Keratinocyte (primary cell): ENCODE data around the gene HBZ. TPM values are rescaled to one million over a fixed set of nuclear protein-coding genes. Genes with fewer than 3 reads are reported as not detected.

Source experiments
- DNase-seq: peaks from one replicate; pipeline ENCODE4 v3.0.0-alpha.2; 2011; ENCODE audit warnings: low read depth, missing footprints, low spot score
- FAIRE-seq: peaks from 2 replicates; lab custom pipeline; 2011; peaks lifted over from hg19 to GRCh38; lab: Jason Lieb, UNC
- H2AFZ ChIP-seq: 2 replicates; pipeline ENCODE4 v1.6.0; 2012; ENCODE audit warnings: low read length, control low read depth, inconsistent platforms; ENCODE audit not compliant: control insufficient read depth
- H3K27ac ChIP-seq: 2 replicates; pipeline ENCODE4 v1.5.1; 2011; ENCODE audit warnings: low read length; ENCODE audit not compliant: control insufficient read depth, insufficient read depth
- H3K27me3 ChIP-seq: 3 replicates; pipeline ENCODE4 v1.6.0; 2011; ENCODE audit warnings: low read length; ENCODE audit not compliant: control insufficient read depth, insufficient read depth; ENCODE audit errors: extremely low read depth
- H3K36me3 ChIP-seq, 2 experiments: 2 replicates in 1 of 2; 3 replicates in 1 of 2; pipeline ENCODE4 v1.5.1; 2011; ENCODE audit warnings: low read length in 2 of 2, mild to moderate bottlenecking in 1 of 2; ENCODE audit not compliant: control insufficient read depth in 2 of 2, insufficient read depth in 2 of 2; ENCODE audit errors: extremely low read depth in 1 of 2
- H3K4me1 ChIP-seq: 3 replicates; pipeline ENCODE4 v1.5.1; 2011; ENCODE audit warnings: low read length; ENCODE audit not compliant: control insufficient read depth, insufficient read depth; ENCODE audit errors: extremely low read depth
- H3K4me2 ChIP-seq: 3 replicates; pipeline ENCODE4 v1.6.0; 2011; ENCODE audit warnings: low read depth, low read length; ENCODE audit not compliant: control insufficient read depth, insufficient read depth; ENCODE audit errors: extremely low read depth
- H3K4me3 ChIP-seq, 3 experiments: fragments of 200-600 bp in 1 of 3; sonication (generic) in 1 of 3; 2 replicates in 2 of 3; 3 replicates in 1 of 3; pipeline ENCODE4 v1.5.1; 2011 to 2016; ENCODE audit warnings: low read length in 3 of 3, mild to moderate bottlenecking in 3 of 3, control low read depth in 2 of 3, inconsistent platforms in 1 of 3, low read depth in 1 of 3, mixed read lengths in 1 of 3, mixed run types in 1 of 3, moderate library complexity in 1 of 3; ENCODE audit not compliant: control insufficient read depth in 2 of 3, insufficient read depth in 2 of 3; ENCODE audit errors: extremely low read depth in 1 of 3
- H3K79me2 ChIP-seq: 2 replicates; pipeline ENCODE4 v1.6.0; 2012; ENCODE audit warnings: low read length; ENCODE audit not compliant: control insufficient read depth, insufficient read depth
- H3K9ac ChIP-seq: 3 replicates; pipeline ENCODE4 v1.6.0; 2011; ENCODE audit warnings: low read length; ENCODE audit not compliant: control insufficient read depth, insufficient read depth; ENCODE audit errors: extremely low read depth
- H3K9me1 ChIP-seq: 3 replicates; pipeline ENCODE4 v1.6.0; 2011; ENCODE audit warnings: low read length; ENCODE audit not compliant: control insufficient read depth, insufficient read depth; ENCODE audit errors: extremely low read depth
- H3K9me3 ChIP-seq: 2 replicates; pipeline ENCODE4 v1.5.1; 2012; ENCODE audit warnings: low read depth, low read length; ENCODE audit not compliant: control insufficient read depth
- H4K20me1 ChIP-seq: 3 replicates; pipeline ENCODE4 v1.6.0; 2011; ENCODE audit warnings: low read length; ENCODE audit not compliant: control insufficient read depth, insufficient read depth; ENCODE audit errors: extremely low read depth
- EZH2 ChIP-seq: IDR thresholded peaks from one replicate; pipeline ENCODE4 v1.6.1; 2012; ENCODE audit warnings: inconsistent platforms, mild to moderate bottlenecking, low read length, moderate library complexity
- dilution Hi-C: fragments of 300-500 bp; cut with MboI; formaldehyde crosslinking; loops from one replicate; pipeline ENCODE4 v1.7.0; 2020; ENCODE audit warnings: low sequenced_read_pairs; ENCODE audit not compliant: extremely low pct_ligation_motif_present
- polyA plus RNA-seq, 5 experiments: library from polyadenylated mRNA; depleted of rRNA in 3 of 5; stranded (reverse) in 3 of 5; stranded (forward) in 1 of 5; unstranded in 1 of 5; fragments of >200 nt; gene quantifications; 1 replicate in 1 of 5; 2 replicates in 3 of 5; 3 replicates in 1 of 5; pipeline versions ENCODE4 v1.2.1 to v1.2.3, GENCODE V29; 2011 to 2012; ENCODE audit warnings: missing spikeins in 2 of 5, low read depth in 1 of 5, low replicate concordance in 1 of 5
- TF ChIP-seq, protein P1 (sequence below), 3 experiments: IDR thresholded peaks in 1 of 3; conservative IDR thresholded peaks in 1 of 3; optimal IDR thresholded peaks in 1 of 3; 2 replicates in 2 of 3; 3 replicates in 1 of 3; pipeline versions ENCODE3 to v1.5.1; 2011; ENCODE audit warnings: low read length in 3 of 3, mild to moderate bottlenecking in 3 of 3, moderate library complexity in 2 of 3, control low read depth in 1 of 3, inconsistent platforms in 1 of 3; ENCODE audit not compliant: insufficient read depth in 2 of 3; ENCODE audit errors: extremely low read depth in 1 of 3

HBZ gene
- polyA plus RNA-seq, 1 donor (not counting 4 experiments of a cell fraction or from before 2014, with no cell fraction given) = not detected

DNA sequence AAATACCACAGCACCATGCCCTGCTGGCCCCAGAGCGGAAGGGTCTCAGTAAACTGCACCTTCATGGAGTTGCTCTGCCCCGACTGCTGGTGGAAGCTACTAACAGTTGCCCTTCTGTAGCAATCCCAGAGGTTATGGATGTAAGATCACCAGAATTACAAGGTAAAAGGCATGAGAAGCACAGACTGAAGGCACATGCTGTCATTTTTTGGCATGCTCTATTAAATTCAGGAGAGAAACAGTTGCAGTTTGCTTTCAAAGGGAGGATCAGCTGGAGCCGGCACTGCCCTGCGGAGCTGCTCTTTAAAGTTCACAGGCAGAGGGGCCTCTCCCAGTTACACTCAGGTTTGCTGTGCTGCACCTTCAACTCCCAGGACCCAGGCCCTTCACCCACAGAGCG lies 33.1 kb upstream of the HBZ start:
- H3K27me3 ChIP-seq = no peaks in the 10 kb centered on the region
- TF ChIP-seq, protein P1, sequence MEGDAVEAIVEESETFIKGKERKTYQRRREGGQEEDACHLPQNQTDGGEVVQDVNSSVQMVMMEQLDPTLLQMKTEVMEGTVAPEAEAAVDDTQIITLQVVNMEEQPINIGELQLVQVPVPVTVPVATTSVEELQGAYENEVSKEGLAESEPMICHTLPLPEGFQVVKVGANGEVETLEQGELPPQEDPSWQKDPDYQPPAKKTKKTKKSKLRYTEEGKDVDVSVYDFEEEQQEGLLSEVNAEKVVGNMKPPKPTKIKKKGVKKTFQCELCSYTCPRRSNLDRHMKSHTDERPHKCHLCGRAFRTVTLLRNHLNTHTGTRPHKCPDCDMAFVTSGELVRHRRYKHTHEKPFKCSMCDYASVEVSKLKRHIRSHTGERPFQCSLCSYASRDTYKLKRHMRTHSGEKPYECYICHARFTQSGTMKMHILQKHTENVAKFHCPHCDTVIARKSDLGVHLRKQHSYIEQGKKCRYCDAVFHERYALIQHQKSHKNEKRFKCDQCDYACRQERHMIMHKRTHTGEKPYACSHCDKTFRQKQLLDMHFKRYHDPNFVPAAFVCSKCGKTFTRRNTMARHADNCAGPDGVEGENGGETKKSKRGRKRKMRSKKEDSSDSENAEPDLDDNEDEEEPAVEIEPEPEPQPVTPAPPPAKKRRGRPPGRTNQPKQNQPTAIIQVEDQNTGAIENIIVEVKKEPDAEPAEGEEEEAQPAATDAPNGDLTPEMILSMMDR (optimal IDR thresholded peaks at IDR 0.05 in 1 of 3, IDR thresholded peaks at IDR 0.05 in 1 of 3, conservative IDR thresholded peaks at IDR 0.05 in 1 of 3; ENCODE audit: extremely low read depth in 1 of 3, insufficient read depth in 2 of 3, low read length in 3 of 3) = no peak
- no peak for TF ChIP-seq EZH2
- no peaks in the 10 kb centered on the region for H3K4me1 ChIP-seq
- peaks cover 9 to 13% of the 10 kb centered on the region in 2 experiments for H3K36me3 ChIP-seq
- dilution Hi-C loops = no loop called here
- no peak overlapping the region for H3K4me3 ChIP-seq
- H3K27ac ChIP-seq = no peak overlapping the region
- no peak overlapping the region for H3K9ac ChIP-seq
- H4K20me1 ChIP-seq = peaks cover 2% of the 10 kb centered on the region
- no peaks in the 10 kb centered on the region for H3K9me3 ChIP-seq
- DNase-seq (no peak), FAIRE-seq (no peak)
- no peak overlapping the region for H3K4me2 ChIP-seq
- H2AFZ ChIP-seq = no peak overlapping the region
- no peaks in the 10 kb centered on the region for H3K79me2 ChIP-seq
- H3K9me1 ChIP-seq = peaks cover 1% of the 10 kb centered on the region

DNA sequence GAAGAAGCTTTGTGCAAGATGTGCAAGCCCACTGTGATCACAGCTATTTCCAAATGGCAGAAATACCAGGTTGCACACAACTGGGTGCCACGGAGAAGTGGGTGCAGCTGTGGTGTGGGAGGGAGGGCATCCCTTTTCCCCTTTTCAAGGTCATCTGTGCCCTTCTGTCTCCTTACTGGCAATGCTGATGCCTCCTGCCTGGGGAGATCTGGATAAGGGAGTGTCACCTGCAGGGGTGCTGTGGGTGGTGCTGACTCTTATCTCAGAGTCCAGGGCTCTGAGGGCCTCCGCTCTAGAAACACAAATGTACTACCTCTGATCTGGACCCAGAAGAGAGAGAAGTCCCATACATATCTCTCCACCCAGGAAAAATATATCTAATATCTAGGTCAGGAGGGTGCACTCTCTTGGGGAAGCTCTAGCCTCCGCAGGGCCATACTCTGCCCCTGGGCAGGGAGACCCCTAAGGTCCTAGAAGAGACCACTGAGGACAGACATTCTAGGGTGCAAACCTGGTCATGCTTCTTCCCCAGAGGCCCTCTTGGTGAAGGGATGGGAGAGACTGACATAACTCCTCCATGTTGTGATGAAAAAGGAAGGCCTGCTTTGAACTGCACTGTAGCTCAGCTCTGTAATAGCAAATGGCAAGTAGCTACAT lies 32.5 kb upstream of the HBZ start:
- H3K4me1 ChIP-seq = no peaks in the 10 kb centered on the region
- no peak overlapping the region for H3K9ac ChIP-seq
- no peaks in the 10 kb centered on the region for H3K9me3 ChIP-seq
- H3K9me1 ChIP-seq = no peaks in the 10 kb centered on the region
- dilution Hi-C loops = no loop called here
- peaks cover 2% of the 10 kb centered on the region for H4K20me1 ChIP-seq
- H2AFZ ChIP-seq = no peak overlapping the region
- H3K27ac ChIP-seq = no peak overlapping the region
- no peaks in the 10 kb centered on the region for H3K79me2 ChIP-seq
- no peak overlapping the region for H3K4me2 ChIP-seq
- TF ChIP-seq, protein P1 (optimal IDR thresholded peaks at IDR 0.05 in 1 of 3, IDR thresholded peaks at IDR 0.05 in 1 of 3, conservative IDR thresholded peaks at IDR 0.05 in 1 of 3; ENCODE audit: extremely low read depth in 1 of 3, insufficient read depth in 2 of 3, low read length in 3 of 3) = no peak
- TF ChIP-seq EZH2 = no peak
- FAIRE-seq (no peak), DNase-seq (no peak)
- peaks cover 9 to 13% of the 10 kb centered on the region in 2 experiments for H3K36me3 ChIP-seq
- no peaks in the 10 kb centered on the region for H3K27me3 ChIP-seq
- H3K4me3 ChIP-seq = no peak overlapping the region
